ENCODE results near the gene ACO2.

DNA sequence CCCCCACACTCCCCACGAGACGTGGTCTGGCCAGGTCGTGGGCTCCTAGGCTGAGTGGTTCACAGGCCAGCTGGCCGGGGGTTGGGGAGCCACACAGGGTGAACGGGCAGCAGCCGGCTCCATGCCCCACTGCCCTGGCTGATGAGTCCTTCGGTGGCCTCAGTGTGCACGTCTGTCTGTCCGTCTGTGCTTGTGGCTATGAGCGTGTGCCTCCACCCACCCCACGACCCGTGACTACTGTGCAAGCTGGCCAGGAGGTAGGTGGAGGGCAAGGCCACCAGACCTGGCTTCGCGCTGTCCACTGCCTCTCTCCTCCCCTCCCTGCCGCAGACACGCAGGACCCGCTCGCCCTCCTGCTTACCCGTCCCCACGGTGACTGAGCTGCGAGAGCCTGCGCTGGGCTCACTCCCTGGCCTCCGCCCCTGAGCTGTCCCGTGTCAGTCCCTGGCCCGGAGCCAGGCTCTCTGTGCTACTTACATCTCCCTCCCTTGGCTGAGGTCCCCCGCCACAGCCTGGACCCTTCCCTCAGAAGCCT lies 106.0 kb downstream of the ACO2 start:
- TF ChIP-seq, protein P1, sequence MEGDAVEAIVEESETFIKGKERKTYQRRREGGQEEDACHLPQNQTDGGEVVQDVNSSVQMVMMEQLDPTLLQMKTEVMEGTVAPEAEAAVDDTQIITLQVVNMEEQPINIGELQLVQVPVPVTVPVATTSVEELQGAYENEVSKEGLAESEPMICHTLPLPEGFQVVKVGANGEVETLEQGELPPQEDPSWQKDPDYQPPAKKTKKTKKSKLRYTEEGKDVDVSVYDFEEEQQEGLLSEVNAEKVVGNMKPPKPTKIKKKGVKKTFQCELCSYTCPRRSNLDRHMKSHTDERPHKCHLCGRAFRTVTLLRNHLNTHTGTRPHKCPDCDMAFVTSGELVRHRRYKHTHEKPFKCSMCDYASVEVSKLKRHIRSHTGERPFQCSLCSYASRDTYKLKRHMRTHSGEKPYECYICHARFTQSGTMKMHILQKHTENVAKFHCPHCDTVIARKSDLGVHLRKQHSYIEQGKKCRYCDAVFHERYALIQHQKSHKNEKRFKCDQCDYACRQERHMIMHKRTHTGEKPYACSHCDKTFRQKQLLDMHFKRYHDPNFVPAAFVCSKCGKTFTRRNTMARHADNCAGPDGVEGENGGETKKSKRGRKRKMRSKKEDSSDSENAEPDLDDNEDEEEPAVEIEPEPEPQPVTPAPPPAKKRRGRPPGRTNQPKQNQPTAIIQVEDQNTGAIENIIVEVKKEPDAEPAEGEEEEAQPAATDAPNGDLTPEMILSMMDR (IDR thresholded peaks at IDR 0.05): no peak
- TF ChIP-seq POLR2A (IDR thresholded peaks at IDR 0.05): no peak
